IPS DF 6.9 (cell line): ENCODE data around the gene RAPSN.

Source experiments
- DNase-seq: peaks from one replicate; pipeline ENCODE4 v3.0.0-alpha.2; 2013; ENCODE audit warnings: low read depth, low spot score
- H3K27ac ChIP-seq: one replicate; pipeline ENCODE4 v1.5.1; 2013; ENCODE audit warnings: low read length, control low read depth
- H3K27me3 ChIP-seq: 2 replicates; pipeline ENCODE4 v1.6.1; 2013; ENCODE audit warnings: mild to moderate bottlenecking, low read length; ENCODE audit not compliant: control insufficient read depth, insufficient read depth
- H3K36me3 ChIP-seq: 2 replicates; pipeline ENCODE4 v1.6.1; 2013; ENCODE audit warnings: low read length; ENCODE audit not compliant: control insufficient read depth, insufficient read depth
- H3K4me1 ChIP-seq: 2 replicates; pipeline ENCODE4 v1.6.1; 2013; ENCODE audit warnings: low read length; ENCODE audit not compliant: control insufficient read depth, insufficient read depth
- H3K4me3 ChIP-seq: 2 replicates; pipeline ENCODE4 v1.5.1; 2013; ENCODE audit warnings: mild to moderate bottlenecking, low read length
- H3K9me3 ChIP-seq: 2 replicates; pipeline ENCODE4 v1.6.1; 2013; ENCODE audit warnings: low read length, inconsistent platforms; ENCODE audit not compliant: control insufficient read depth, insufficient read depth
- WGBS: extraction: QIAGEN DNeasy Blood & Tissue Kit; methylation state at CpG from one replicate; pipeline ENCODE4 v1.1.7; 2013; ENCODE audit warnings: mixed read lengths, missing lambda C conversion rate; ENCODE audit not compliant: insufficient read length, insufficient coverage; 5-methylcytosine and 5-hydroxymethylcytosine counted together

The RAPSN gene

GRCh38 chr11:47408598-47409439, 40.1 kb downstream of the RAPSN start:
- H3K27ac ChIP-seq, result no peak overlapping the region
- no CpG with 5 or more reads among the region's 50 CpGs for WGBS
- H3K4me3 ChIP-seq, result peak overlapping the region; percentile 52; the same call in 1 of the 2 replicates
- no peak for DNase-seq
- H3K36me3 ChIP-seq, result peaks cover 7% of the 10 kb centered on the region; the same call in 1 of the 2 replicates
- no peaks in the 10 kb centered on the region for H3K27me3 ChIP-seq
- no peaks in the 10 kb centered on the region for H3K9me3 ChIP-seq
- H3K4me1 ChIP-seq, result peaks cover 8% of the 10 kb centered on the region

DNA sequence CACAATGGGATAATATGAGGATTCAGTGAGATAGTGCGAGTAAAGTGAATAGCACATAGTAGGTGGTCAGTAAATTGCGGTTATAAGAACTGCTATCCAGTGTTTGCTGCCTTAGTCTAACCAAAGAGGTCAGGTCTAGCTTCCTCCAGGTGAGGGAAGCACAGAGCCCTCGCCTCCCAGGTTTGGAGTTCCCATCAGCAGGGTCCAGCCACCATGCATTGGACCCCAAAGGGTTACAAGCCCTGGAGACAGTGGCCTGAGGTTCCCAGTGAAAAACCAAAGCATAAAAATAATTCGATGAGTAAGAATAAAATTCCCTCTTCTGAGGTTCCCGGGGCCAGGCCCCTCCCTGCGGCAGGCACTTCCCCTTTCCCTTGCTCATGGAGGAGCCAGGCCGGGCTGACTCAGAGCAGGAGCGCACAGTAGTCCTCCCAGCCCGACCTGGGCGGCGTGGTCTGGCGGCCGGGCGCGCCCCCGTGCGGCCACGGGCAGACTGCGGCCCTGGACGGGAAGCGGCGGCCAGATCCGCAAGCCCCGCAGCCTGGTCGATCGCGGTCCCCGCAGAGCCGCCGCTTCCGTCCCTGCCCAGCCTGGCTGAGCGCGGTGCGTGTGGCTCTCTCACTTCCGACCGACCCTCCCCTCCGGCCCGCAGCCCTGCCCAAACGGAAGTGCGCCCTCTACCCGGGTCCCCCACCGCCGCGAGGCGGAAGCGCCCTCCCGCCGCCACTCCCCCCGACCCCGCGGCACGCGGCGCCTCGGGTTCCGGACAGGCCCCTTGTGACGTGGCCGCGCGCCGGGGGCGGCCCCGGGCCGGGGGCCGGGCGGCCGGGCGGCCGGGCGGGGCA, 41.0 kb downstream of the RAPSN start, which contains the start of gene SLC39A13:
SLC39A13 (plus strand) TSS at position 845 of the 845 bp plus-strand sequence. CDS start 1,505 bp downstream, outside the sequence.
- Histone ChIP-seq H3K27me3 (no peaks in the 10 kb centered on the region), H3K4me3 (peak within 1 kb of the TSS; percentile 84), H3K36me3 (peaks cover 5% of the 10 kb centered on the region; the same call in 1 of the 2 replicates), H3K4me1 (peaks cover 8% of the 10 kb centered on the region), H3K9me3 (no peaks in the 10 kb centered on the region), H3K27ac (peak within 1 kb of the TSS; percentile 71)
- DNase-seq, result peak; percentile 70
- no CpG with 5 or more reads among the region's 70 CpGs for WGBS

- H3K9me3 ChIP-seq, result no peaks in the 10 kb centered on the region
- no CpG with 5 or more reads among the region's 12 CpGs for WGBS
- H3K4me1 ChIP-seq, result peaks cover 8% of the 10 kb centered on the region
- H3K27me3 ChIP-seq, result no peaks in the 10 kb centered on the region
- peak overlapping the region; percentile 71 for H3K27ac ChIP-seq
- H3K36me3 ChIP-seq, result peaks cover 5% of the 10 kb centered on the region; the same call in 1 of the 2 replicates
- DNase-seq, result no peak
- H3K4me3 ChIP-seq, result peak overlapping the region; percentile 84; the same call in 1 of the 2 replicates
These were observed 41.8 kb downstream of the RAPSN start for GRCh38 chr11:47406896-47407745.

GRCh38 chr11:47403571-47403970, 45.4 kb downstream of the RAPSN start:
- H3K4me1 ChIP-seq, result peaks cover 4% of the 10 kb centered on the region
- H3K9me3 ChIP-seq, result no peaks in the 10 kb centered on the region
- DNase-seq, result no peak
- no peaks in the 10 kb centered on the region for H3K27me3 ChIP-seq
- no peak overlapping the region for H3K4me3 ChIP-seq
- H3K36me3 ChIP-seq, result no peaks in the 10 kb centered on the region
- no CpG with 5 or more reads among the region's 3 CpGs for WGBS
- no peak overlapping the region for H3K27ac ChIP-seq

DNA sequence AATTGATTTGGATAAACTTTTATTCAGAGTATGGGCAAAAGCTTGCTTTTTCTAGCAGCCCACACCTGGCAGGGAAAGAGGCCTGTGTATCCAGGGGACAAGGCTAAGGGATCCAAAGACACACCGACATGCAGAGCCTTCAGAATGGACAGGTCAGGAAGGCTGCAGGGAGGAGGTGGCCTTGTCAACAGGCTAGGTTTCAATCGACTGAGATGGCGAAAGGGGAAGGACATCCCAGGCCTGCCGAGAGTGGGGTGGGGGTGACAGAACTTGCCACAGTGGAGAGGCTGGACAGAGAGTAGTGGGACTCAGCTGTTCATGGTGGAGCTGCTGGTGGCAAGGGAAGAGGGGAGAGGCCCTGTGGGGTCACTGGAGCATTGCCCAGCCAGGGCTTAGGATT, 45.8 kb downstream of the RAPSN start:
- H3K27me3 ChIP-seq, result no peaks in the 10 kb centered on the region
- no CpG with 5 or more reads among the region's 4 CpGs for WGBS
- no peak for DNase-seq
- no peak overlapping the region for H3K4me3 ChIP-seq
- H3K9me3 ChIP-seq, result no peaks in the 10 kb centered on the region
- H3K36me3 ChIP-seq, result no peaks in the 10 kb centered on the region
- no peak overlapping the region for H3K27ac ChIP-seq
- H3K4me1 ChIP-seq, result peaks cover 4% of the 10 kb centered on the region

GRCh38 chr11:47400768-47401279, 48.1 kb downstream of the RAPSN start:
- H3K36me3 ChIP-seq, result no peaks in the 10 kb centered on the region
- WGBS, result no CpG with 5 or more reads among the region's 8 CpGs
- H3K9me3 ChIP-seq, result no peaks in the 10 kb centered on the region
- DNase-seq, result no peak
- no peaks in the 10 kb centered on the region; the same call in 1 of the 2 replicates for H3K4me1 ChIP-seq
- H3K4me3 ChIP-seq, result peak overlapping the region; percentile 41; the same call in 1 of the 2 replicates
- no peak overlapping the region for H3K27ac ChIP-seq
- no peaks in the 10 kb centered on the region for H3K27me3 ChIP-seq

DNA sequence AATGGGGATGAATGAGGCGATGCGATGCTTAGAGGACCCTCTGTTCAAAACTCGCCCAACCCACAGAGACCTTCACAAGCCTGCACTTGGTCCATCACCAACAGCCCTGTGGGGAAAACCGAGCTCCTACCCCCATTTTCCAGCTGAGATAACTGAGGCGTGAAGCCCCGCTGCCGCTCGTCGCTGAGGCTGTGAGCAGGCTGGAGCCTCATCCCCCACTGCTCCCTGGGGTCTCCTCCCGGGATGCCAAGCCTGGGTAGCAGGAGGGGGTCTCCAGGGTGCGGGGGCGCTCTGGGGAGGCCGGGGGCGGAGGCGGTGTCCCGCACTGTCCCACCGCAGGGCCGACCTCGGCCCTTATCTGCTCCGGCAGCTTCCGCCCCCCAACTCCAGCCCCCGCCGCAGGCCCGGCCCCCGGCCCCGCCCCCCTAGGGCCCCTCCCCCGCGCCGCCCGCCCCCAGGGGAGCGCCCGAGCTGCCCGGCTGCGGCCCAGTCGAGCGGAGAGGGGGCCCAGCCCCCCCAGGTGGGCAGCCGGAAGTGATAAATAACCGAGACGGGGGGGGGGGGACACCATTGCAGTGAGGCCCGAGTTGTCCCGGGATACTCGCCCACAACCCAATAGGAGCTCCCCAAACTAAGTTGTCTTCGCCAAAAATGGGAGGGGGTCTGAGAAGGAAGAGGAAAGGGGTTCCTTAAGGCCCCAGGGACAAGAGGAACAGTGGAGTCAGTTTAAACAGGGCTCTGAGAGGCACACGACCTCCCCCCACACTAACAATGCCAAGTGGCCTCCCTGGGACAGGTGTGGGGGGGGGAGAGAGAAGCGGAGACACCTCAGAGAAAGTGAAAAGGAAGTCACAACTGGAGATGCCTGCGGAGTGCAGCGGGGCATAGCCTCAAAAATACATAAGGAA, 48.8 kb downstream of the RAPSN start:
- DNase-seq, result no peak
- Histone ChIP-seq H3K36me3 (no peaks in the 10 kb centered on the region), H3K27me3 (no peaks in the 10 kb centered on the region), H3K27ac (no peak overlapping the region), H3K4me1 (no peaks in the 10 kb centered on the region; the same call in 1 of the 2 replicates), H3K9me3 (no peaks in the 10 kb centered on the region), H3K4me3 (peak overlapping the region; percentile 41; the same call in 1 of the 2 replicates)
- WGBS, result no CpG with 5 or more reads among the region's 47 CpGs

DNA sequence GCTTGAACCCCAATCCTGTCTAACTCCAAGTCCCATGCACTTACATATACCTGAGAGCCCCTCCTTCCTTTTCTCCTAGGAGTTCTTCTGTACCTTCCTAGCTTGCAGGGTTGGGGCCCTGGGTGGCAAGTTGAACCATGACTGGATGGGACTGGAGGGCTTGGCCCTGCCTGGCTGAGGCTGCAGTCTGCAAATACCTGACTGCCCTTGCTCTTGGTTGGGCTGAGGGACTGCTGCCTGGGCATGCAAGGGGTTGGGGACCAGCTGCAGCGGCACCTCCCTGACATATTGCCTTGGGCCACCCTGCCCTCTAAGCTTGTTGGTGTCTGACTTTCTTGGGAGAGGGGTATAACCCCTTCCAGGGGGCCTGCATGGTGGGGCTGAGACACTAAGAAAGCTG, 50.4 kb downstream of the RAPSN start:
- Histone ChIP-seq H3K36me3 (no peaks in the 10 kb centered on the region), H3K4me3 (no peak overlapping the region), H3K4me1 (no peaks in the 10 kb centered on the region; the same call in none of the 2 replicates), H3K9me3 (no peaks in the 10 kb centered on the region), H3K27me3 (no peaks in the 10 kb centered on the region), H3K27ac (no peak overlapping the region)
- no CpG with 5 or more reads among the region's 1 CpG for WGBS
- DNase-seq, result no peak

DNA sequence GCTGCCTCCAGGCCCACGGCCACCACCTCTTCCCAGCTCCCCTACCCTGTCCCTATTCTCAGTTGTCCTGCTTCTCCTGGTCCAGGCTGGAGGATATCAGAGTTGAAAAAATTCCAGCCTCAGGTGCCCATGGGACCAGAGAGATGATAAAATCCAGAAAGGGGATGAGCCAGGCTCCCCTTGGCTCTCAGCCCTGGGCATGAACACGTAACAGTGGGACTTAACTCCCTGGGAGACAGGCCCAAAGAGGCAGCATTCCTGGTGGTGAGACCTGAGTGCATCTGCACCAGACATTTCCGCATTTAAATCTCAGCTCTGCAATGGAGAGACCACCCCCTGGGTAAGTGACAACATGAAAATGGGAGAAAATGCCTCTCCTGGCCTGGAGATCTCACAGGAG, 50.9 kb downstream of the RAPSN start:
- Histone ChIP-seq H3K9me3 (no peaks in the 10 kb centered on the region), H3K4me1 (no peaks in the 10 kb centered on the region; the same call in none of the 2 replicates), H3K36me3 (no peaks in the 10 kb centered on the region), H3K27me3 (no peaks in the 10 kb centered on the region), H3K4me3 (no peak overlapping the region), H3K27ac (no peak overlapping the region)
- DNase-seq, result no peak
- no CpG with 5 or more reads among the region's 3 CpGs for whole genome bisulfite sequencing
